Neural progenitor cell (in vitro differentiated cells): ENCODE data around the gene ADRA2A. TPM values are rescaled to one million over a fixed set of nuclear protein-coding genes. Genes with fewer than 3 reads are reported as not detected.

Experiments used
- DNase-seq: peaks from one replicate; pipeline ENCODE4 v3.0.0-alpha.2; 2016; ENCODE audit warnings: low spot score
- H2AFZ ChIP-seq: fragments of 200-600 bp; sonication (generic); replicated peaks from 2 replicates; pipeline ENCODE4 v1.6.1; 2016; ENCODE audit warnings: antibody characterized with exemption
- H3F3A ChIP-seq: fragments of 200-600 bp; sonication (generic); 2 replicates; pipeline ENCODE4 v1.6.1; 2016; ENCODE audit warnings: antibody characterized with exemption, low read depth
- H3K27ac ChIP-seq: fragments of 200-600 bp; sonication (generic); 2 replicates; pipeline ENCODE4 v1.5.1; 2016; ENCODE audit warnings: mild to moderate bottlenecking
- H3K27me3 ChIP-seq: fragments of 200-600 bp; sonication (generic); 2 replicates; pipeline ENCODE4 v1.6.1; 2016; ENCODE audit warnings: mild to moderate bottlenecking, moderate library complexity
- H3K36me3 ChIP-seq: fragments of 200-600 bp; sonication (generic); 2 replicates; pipeline ENCODE4 v1.5.1; 2016
- H3K4me1 ChIP-seq: fragments of 200-600 bp; sonication (generic); 2 replicates; pipeline ENCODE4 v1.6.1; 2016; ENCODE audit warnings: mixed run types
- H3K4me2 ChIP-seq: fragments of 200-600 bp; sonication (generic); 2 replicates; pipeline ENCODE4 v1.6.1; 2016
- H3K4me3 ChIP-seq: fragments of 200-600 bp; sonication (generic); 2 replicates; pipeline ENCODE4 v1.5.1; 2016
- H3K79me2 ChIP-seq: fragments of 200-600 bp; sonication (generic); 2 replicates; pipeline ENCODE4 v1.6.1; 2016; ENCODE audit warnings: low read depth
- H3K9ac ChIP-seq: fragments of 200-600 bp; sonication (generic); 2 replicates; pipeline ENCODE4 v1.6.1; 2016
- H3K9me3 ChIP-seq: fragments of 200-600 bp; sonication (generic); 2 replicates; pipeline ENCODE4 v1.5.1; 2016; ENCODE audit warnings: low read depth
- H4K20me1 ChIP-seq: fragments of 200-600 bp; sonication (generic); 2 replicates; pipeline ENCODE4 v1.6.1; 2016; ENCODE audit warnings: low read depth
- H3K27ac Mint-ChIP-seq: 3 replicates; pipeline ENCODE4 v1.8.0; 2021; ENCODE audit warnings: mixed read lengths
- H3K27me3 Mint-ChIP-seq: 2 replicates; pipeline ENCODE4 v1.8.0; 2022; ENCODE audit warnings: low read depth, mild to moderate bottlenecking, inconsistent platforms, moderate library complexity, mixed read lengths; ENCODE audit not compliant: insufficient read depth
- H3K36me3 Mint-ChIP-seq: 3 replicates; pipeline ENCODE4 v1.8.0; 2021; ENCODE audit warnings: mixed read lengths
- H3K4me1 Mint-ChIP-seq: 3 replicates; pipeline ENCODE4 v1.8.0; 2021; ENCODE audit warnings: mixed read lengths
- H3K4me3 Mint-ChIP-seq: 3 replicates; pipeline ENCODE4 v1.8.0; 2021; ENCODE audit warnings: mild to moderate bottlenecking, moderate library complexity, mixed read lengths
- H3K9me3 Mint-ChIP-seq: 3 replicates; pipeline ENCODE4 v1.8.0; 2020; ENCODE audit warnings: mixed read lengths
- CTCF ChIP-seq: fragments of 200-600 bp; sonication (generic); IDR thresholded peaks from 2 replicates; pipeline ENCODE4 v1.5.1; 2017; ENCODE audit warnings: antibody characterized with exemption, mild to moderate bottlenecking
- EZH2 ChIP-seq: fragments of 200-600 bp; sonication (generic); IDR thresholded peaks from 2 replicates; pipeline ENCODE4 v1.6.1; 2017; ENCODE audit warnings: antibody characterized with exemption, mild to moderate bottlenecking, moderate library complexity
- EZH2phosphoT487 ChIP-seq: fragments of 200-600 bp; sonication (generic); IDR thresholded peaks from 2 replicates; pipeline ENCODE4 v1.6.1; 2017; ENCODE audit warnings: antibody characterized with exemption
- total RNA-seq: library from RNA; depleted of rRNA; stranded (reverse); fragments of >200 nt; gene quantifications from 2 replicates; pipeline ENCODE4 v1.2.3, GENCODE V29; 2015; ENCODE audit warnings: low replicate concordance

Gene ADRA2A
- total RNA-seq, 1 donor from 2014 or later, result not detected

GRCh38 chr10:111086574-111086973 lies 9.7 kb downstream of the ADRA2A start:
- Histone ChIP-seq H3K79me2 (no peaks in the 10 kb centered on the region), H3K9ac (no peak overlapping the region), H3K4me1 (no peaks in the 10 kb centered on the region), H3K9me3 (no peaks in the 10 kb centered on the region), H4K20me1 (no peaks in the 10 kb centered on the region), H3K4me3 (no peak overlapping the region), H3F3A (no peaks in the 10 kb centered on the region), H2AFZ (no peak overlapping the region), H3K27me3 (peaks cover 1% of the 10 kb centered on the region), H3K4me2 (no peak overlapping the region), H3K36me3 (no peaks in the 10 kb centered on the region), H3K27ac (no peak overlapping the region)
- no peak for DNase-seq
- no peaks in the 10 kb centered on the region for H3K4me1 Mint-ChIP-seq
- H3K27me3 Mint-ChIP-seq, result peaks cover 8% of the 10 kb centered on the region
- TF ChIP-seq CTCF (no peak), EZH2phosphoT487 (no peak), EZH2 (no peak)
- H3K4me3 Mint-ChIP-seq, result no peak overlapping the region
- H3K9me3 Mint-ChIP-seq, result peaks cover 4% of the 10 kb centered on the region
- H3K36me3 Mint-ChIP-seq, result no peaks in the 10 kb centered on the region
- H3K27ac Mint-ChIP-seq, result no peak overlapping the region

DNA sequence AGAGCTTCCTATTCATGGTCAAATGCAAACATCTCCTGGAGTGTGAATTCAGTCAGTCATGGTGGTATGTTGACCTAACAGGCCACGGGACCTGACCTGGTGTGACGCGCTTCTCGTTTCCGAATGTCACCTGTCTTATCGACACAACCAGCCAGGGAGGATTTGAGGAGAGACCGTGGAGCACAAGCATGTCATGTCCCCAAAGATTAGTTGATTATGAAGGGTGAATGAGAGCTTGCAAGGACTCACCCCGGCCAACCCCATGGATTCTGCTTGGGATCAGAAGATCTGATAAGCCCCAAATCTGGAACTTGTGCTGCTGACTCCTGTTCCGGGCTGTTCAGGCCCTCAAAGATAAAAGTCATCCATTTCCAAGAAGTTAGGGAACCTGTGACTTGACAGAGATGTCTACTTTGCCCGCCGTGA lies 10.5 kb downstream of the ADRA2A start:
- Histone ChIP-seq H3K27me3 (no peaks in the 10 kb centered on the region), H3K9ac (no peak overlapping the region), H3K79me2 (no peaks in the 10 kb centered on the region), H3K36me3 (no peaks in the 10 kb centered on the region), H3K4me2 (no peak overlapping the region), H3K4me3 (no peak overlapping the region), H3K27ac (no peak overlapping the region), H2AFZ (no peak overlapping the region), H4K20me1 (no peaks in the 10 kb centered on the region), H3F3A (no peaks in the 10 kb centered on the region), H3K9me3 (no peaks in the 10 kb centered on the region), H3K4me1 (no peaks in the 10 kb centered on the region)
- Mint-ChIP-seq H3K4me1 (no peaks in the 10 kb centered on the region), H3K9me3 (peaks cover 4% of the 10 kb centered on the region), H3K36me3 (no peaks in the 10 kb centered on the region), H3K27me3 (peaks cover 8% of the 10 kb centered on the region), H3K4me3 (no peak overlapping the region), H3K27ac (no peak overlapping the region)
- no peak for DNase-seq
- TF ChIP-seq CTCF (no peak), EZH2phosphoT487 (no peak), EZH2 (no peak)

DNA sequence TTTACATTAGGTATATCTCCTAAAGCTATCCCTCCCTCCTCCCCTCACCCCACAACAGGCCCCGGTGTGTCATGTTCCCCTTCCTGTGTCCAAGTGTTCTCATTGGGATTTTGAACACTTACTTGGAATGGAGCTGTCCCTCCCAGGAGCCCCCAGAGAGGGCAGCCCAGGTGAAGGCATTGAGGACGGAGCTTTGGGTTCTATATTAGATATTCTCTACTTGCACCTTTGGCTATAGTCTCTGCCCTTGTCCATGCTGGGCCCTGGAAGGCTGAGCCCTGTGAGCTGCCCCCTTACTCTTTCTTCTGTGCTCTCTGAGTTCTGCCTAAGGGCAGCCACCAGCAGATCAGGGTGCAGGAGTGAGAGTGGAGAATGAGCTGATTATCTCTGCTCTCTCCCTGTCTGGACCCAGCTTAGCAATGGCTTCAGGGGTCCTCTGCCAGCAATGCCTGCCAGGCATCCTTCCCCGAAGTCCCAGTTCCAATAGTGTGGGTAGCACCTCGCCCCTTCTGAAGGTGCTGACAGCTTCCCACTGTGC lies 11.2 kb downstream of the ADRA2A start:
- H3K9me3 Mint-ChIP-seq, result peaks cover 4% of the 10 kb centered on the region
- no peak for DNase-seq

More for the DNA sequence above, 11.2 kb downstream of the ADRA2A start:
- H4K20me1 ChIP-seq, result no peaks in the 10 kb centered on the region
- H3K36me3 ChIP-seq, result no peaks in the 10 kb centered on the region
- H3K9me3 ChIP-seq, result no peaks in the 10 kb centered on the region
- H3K79me2 ChIP-seq, result no peaks in the 10 kb centered on the region
- H3F3A ChIP-seq, result no peaks in the 10 kb centered on the region
- H3K4me2 ChIP-seq, result no peak overlapping the region
- H3K9ac ChIP-seq, result no peak overlapping the region
- Mint-ChIP-seq H3K27ac (no peak overlapping the region), H3K27me3 (peaks cover 8% of the 10 kb centered on the region), H3K36me3 (no peaks in the 10 kb centered on the region), H3K4me3 (no peak overlapping the region), H3K4me1 (no peaks in the 10 kb centered on the region)
- no peak overlapping the region for H2AFZ ChIP-seq
- H3K27me3 ChIP-seq, result no peaks in the 10 kb centered on the region
- no peak overlapping the region for H3K4me3 ChIP-seq
- no peaks in the 10 kb centered on the region for H3K4me1 ChIP-seq
- TF ChIP-seq CTCF (no peak), EZH2 (no peak), EZH2phosphoT487 (no peak)
- no peak overlapping the region for H3K27ac ChIP-seq
